HG03280 (cell line): Measurements from ENCODE around the gene PDF.
"Not testable (repeated sequence)": the region's sequence is repeated elsewhere in the genome, so short reads cannot be mapped to it uniquely, and the experiment has no call there.

Experiments
- ATAC-seq: cut with Tn5 transposase; IDR thresholded peaks from one replicate; pipeline ENCODE4 v1.9.1; 2021; ENCODE audit warnings: mild to moderate bottlenecking, moderate library complexity; ENCODE audit not compliant: unreplicated experiment

PDF gene

GRCh38 chr16:69318177-69318910, 12.0 kb downstream of the PDF start:
- no peak for ATAC-seq

GRCh38 chr16:69316595-69317034, 13.8 kb downstream of the PDF start:
- ATAC-seq, result no peak

GRCh38 chr16:69315486-69316311, 14.7 kb downstream of the PDF start:
- ATAC-seq, result no peak

GRCh38 chr16:69314534-69314933, 15.9 kb downstream of the PDF start:
- ATAC-seq, result no peak

- no peak for ATAC-seq
Observed at GRCh38 chr16:69313469-69313868, 16.9 kb downstream of the PDF start.

GRCh38 chr16:69311533-69312387, 18.6 kb downstream of the PDF start:
- ATAC-seq, result peak; percentile 51

GRCh38 chr16:69310653-69311532, 19.5 kb downstream of the PDF start, which contains the start of gene VPS4A:
Gene VPS4A (plus strand): TSS chr16:69311350. CDS start chr16:69311512, 162 bp downstream.
- ATAC-seq, result peak; percentile 96

- no peak for ATAC-seq
Observed at GRCh38 chr16:69309316-69309715, 21.1 kb downstream of the PDF start.

- no peak for ATAC-seq
Observed at GRCh38 chr16:69307856-69308255, 22.5 kb downstream of the PDF start.

- ATAC-seq, result no peak
Observed at GRCh38 chr16:69307091-69307490, 23.3 kb downstream of the PDF start.

- no peak for ATAC-seq
Observed at GRCh38 chr16:69306031-69306430, 24.4 kb downstream of the PDF start.

GRCh38 chr16:69302301-69302700, 28.1 kb downstream of the PDF start:
- ATAC-seq, result no peak

GRCh38 chr16:69301861-69302260, 28.5 kb downstream of the PDF start:
- no peak for ATAC-seq

- no peak for ATAC-seq
Observed at GRCh38 chr16:69301187-69301586, 29.2 kb downstream of the PDF start.

GRCh38 chr16:69298261-69298660, 32.1 kb downstream of the PDF start:
- ATAC-seq, result no peak

- not testable (repeated sequence) for ATAC-seq
Observed at GRCh38 chr16:69296771-69297170, 33.6 kb downstream of the PDF start.

- ATAC-seq, result no peak
Observed at GRCh38 chr16:69294051-69294450, 36.3 kb downstream of the PDF start.

- no peak for ATAC-seq
Observed at GRCh38 chr16:69293401-69293800, 37.0 kb downstream of the PDF start.

GRCh38 chr16:69291657-69292056, 38.7 kb downstream of the PDF start:
- not testable (repeated sequence) for ATAC-seq
